Upper lobe of left lung (tissue), 6 donors: ENCODE measurements around the gene CCDC47. TPM values are rescaled to one million over a fixed set of nuclear protein-coding genes. Genes with fewer than 3 reads are reported as not detected.

Experiments used
- ATAC-seq, 2 donors: fragments of 200-7000 bp; cut with Tn5 transposase; one replicate each; pipeline ENCODE4 v1.9.1; 2022; ENCODE audit warnings: mild to moderate bottlenecking in 2 of 2, moderate library complexity in 2 of 2; ENCODE audit not compliant: low FRiP score in 2 of 2
- DNase-seq, 2 donors: peaks; one replicate each; pipeline ENCODE4 v3.0.0-alpha.2; 2019 to 2020
- H3K27ac ChIP-seq, 4 donors: fragments of 200-600 bp; sonication (generic); one replicate each; pipeline ENCODE4 v1.5.1; 2016 to 2019
- H3K27me3 ChIP-seq, 4 donors: fragments of 200-600 bp; sonication (generic); one replicate each; pipeline ENCODE4 v1.5.1; 2017 to 2019
- H3K36me3 ChIP-seq, 4 donors: fragments of 200-600 bp; sonication (generic); one replicate each; pipeline ENCODE4 v1.5.1; 2016 to 2019
- H3K4me1 ChIP-seq, 4 donors: fragments of 200-600 bp; sonication (generic); one replicate each; pipeline ENCODE4 v1.5.1; 2018 to 2019
- H3K4me3 ChIP-seq, 4 donors: fragments of 200-600 bp; sonication (generic); one replicate each; pipeline ENCODE4 v1.5.1; 2017 to 2019; ENCODE audit warnings: mild to moderate bottlenecking in 2 of 4, moderate library complexity in 1 of 4
- H3K9me3 ChIP-seq, 4 donors: fragments of 200-600 bp; sonication (generic); one replicate each; pipeline ENCODE4 v1.5.1; 2018 to 2019
- CTCF ChIP-seq, 6 experiments: fragments of 450-650 bp in 4 of 6; fragments of 200-600 bp in 2 of 6; sonication (generic) in 2 of 6; IDR thresholded peaks; one replicate each; pipeline ENCODE4 v1.5.1; 2016 to 2019; ENCODE audit warnings: antibody characterized with exemption in 6 of 6
- EP300 ChIP-seq, 4 donors: sonication (generic); formaldehyde crosslinking; IDR thresholded peaks; one replicate each; pipeline ENCODE4 v1.5.1; 2017; ENCODE audit warnings: antibody characterized with exemption in 4 of 4, control low read depth in 2 of 4
- POLR2A ChIP-seq, 4 donors: fragments of 450-650 bp; IDR thresholded peaks; one replicate each; pipeline ENCODE4 v1.5.1; 2016 to 2017; ENCODE audit warnings: antibody characterized with exemption in 4 of 4, mild to moderate bottlenecking in 2 of 4
- POLR2AphosphoS5 ChIP-seq, 2 donors: sonication (generic); formaldehyde crosslinking; IDR thresholded peaks; one replicate each; pipeline ENCODE4 v1.5.1; 2017; ENCODE audit warnings: antibody characterized with exemption in 2 of 2
- WGBS, 2 donors: methylation state at CpG; one replicate each; pipeline ENCODE4 v1.1.5; 2017 to 2018; 5-methylcytosine and 5-hydroxymethylcytosine counted together
- total RNA-seq, 6 donors: library from RNA; depleted of rRNA in 4 of 6; stranded (reverse); fragments of >200 nt in 4 of 6; gene quantifications; one replicate each; pipeline versions ENCODE4 v1.1.0 to v1.2.1, GENCODE V29; 2016 to 2021
- donor health status: DM: no; HTN: no; CAD: no; lungs with moderate emphysema.
- donor health status: DM: no; HTN: yes; CAD: no; lungs with severe emphysema.

The CCDC47 gene
- total RNA-seq, 6 donors from 2014 or later: 65.9 to 118 (median 92.9) TPM

DNA sequence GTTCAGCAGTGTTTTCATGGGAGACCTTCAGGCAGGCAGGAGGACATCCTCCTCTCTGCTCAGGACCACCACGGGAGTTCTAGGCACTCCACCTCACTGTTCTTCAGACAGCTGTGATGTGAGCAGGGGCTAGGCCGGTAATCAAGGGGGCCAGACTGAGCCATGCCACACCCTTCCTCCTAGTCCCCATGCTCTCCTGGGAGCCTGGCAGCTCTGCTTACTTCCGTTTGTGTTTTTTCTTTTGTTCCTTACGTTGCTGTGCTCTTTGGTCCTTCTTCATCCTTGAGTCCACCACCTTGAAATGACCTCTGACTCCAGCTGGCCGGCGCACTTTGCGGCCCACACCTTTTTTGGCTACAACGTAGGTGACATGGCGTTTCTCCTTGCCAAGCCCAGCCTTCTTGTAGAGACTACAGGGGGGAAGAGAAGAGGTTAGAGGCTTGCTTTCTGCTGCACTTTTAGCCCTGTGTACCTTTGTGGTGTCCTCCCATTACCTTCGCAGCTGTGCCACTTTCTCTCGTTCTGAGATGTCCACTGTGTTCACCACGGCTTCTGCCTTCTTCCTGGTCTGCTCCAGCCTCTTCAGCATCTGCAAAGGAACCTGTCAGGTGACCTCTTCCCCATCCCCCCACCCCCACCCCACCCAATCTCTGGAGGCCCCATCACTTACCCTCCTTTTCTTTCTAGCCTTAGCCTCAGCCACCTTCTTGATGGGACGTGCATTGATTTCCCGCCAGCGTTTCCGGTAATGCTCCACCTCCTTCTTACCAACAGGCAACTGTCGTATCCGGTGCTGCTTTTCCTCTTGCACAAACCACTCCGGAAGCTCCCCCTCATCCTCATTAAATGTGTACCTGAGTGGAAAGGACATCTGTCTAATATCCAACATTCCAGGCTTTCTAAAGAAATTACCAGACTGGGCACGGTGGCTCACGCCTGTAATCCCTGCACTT lies 46.5 kb upstream of the CCDC47 start:
- H3K27ac ChIP-seq: peak overlapping the region in 3 of 4 donors; percentile 14 to 50 (median 30)

DNA sequence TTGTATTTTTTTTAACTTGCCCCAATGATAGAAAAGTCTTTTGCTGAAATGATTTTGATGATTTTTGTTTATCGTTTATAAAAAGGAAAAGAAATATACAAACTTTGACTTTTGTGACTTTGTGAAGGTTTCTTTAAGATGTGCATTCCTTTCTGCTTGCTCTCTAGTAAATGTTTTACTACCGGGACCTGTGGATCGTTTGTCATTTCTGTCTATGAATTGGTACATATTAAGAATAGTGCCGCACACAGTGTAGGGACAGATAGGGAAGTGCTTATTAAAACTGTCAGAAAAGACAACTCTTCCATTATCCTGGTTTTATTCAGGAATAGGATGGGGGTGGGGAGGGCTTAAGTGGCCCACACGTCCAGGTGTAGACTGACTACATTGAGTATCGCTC lies 45.7 kb upstream of the CCDC47 start:
- H3K27me3 ChIP-seq: no peaks in the 10 kb centered on the region
- H3K4me1 ChIP-seq: peaks cover 0 to 6% (median 2%) of the 10 kb centered on the region in 4 donors
- H3K4me3 ChIP-seq: no peak overlapping the region
- no peak for DNase-seq
- TF ChIP-seq POLR2A (IDR thresholded peaks at IDR 0.05) (no peak), CTCF (IDR thresholded peaks at IDR 0.05) (no peak)
- H3K9me3 ChIP-seq: no peaks in the 10 kb centered on the region
- ATAC-seq: no peak
- H3K36me3 ChIP-seq: peaks cover 55 to 100% (median 92%) of the 10 kb centered on the region in 4 donors
- WGBS, 2 donors: 73 to 77% methylated on average over 6 of the region's 6 CpGs
- peak overlapping the region in 2 of 4 donors; percentile 30 to 50 for H3K27ac ChIP-seq

More for the DNA sequence above, 46.5 kb upstream of the CCDC47 start:
- TF ChIP-seq POLR2A (IDR thresholded peaks at IDR 0.05) (no peak), EP300 (IDR thresholded peaks at IDR 0.05) (no peak), CTCF (IDR thresholded peaks at IDR 0.05) (no peak), POLR2AphosphoS5 (IDR thresholded peaks at IDR 0.05) (no peak)
- no peak for DNase-seq
- Histone ChIP-seq H3K4me1 (peaks cover 0 to 6% (median 2%) of the 10 kb centered on the region in 4 donors), H3K9me3 (no peaks in the 10 kb centered on the region), H3K36me3 (peaks cover 58 to 100% (median 94%) of the 10 kb centered on the region in 4 donors), H3K4me3 (no peak overlapping the region), H3K27me3 (no peaks in the 10 kb centered on the region)
- ATAC-seq: peak in 1 of 2 donors; percentile 38
- WGBS, 2 donors: 66 to 70% methylated on average over 21 of the region's 21 CpGs

- no peaks in the 10 kb centered on the region for H3K9me3 ChIP-seq
- no peak overlapping the region for H3K27ac ChIP-seq
- DNase-seq (no peak), ATAC-seq (no peak)
- no peak for TF ChIP-seq POLR2A (IDR thresholded peaks at IDR 0.05)
- no peak for TF ChIP-seq POLR2AphosphoS5 (IDR thresholded peaks at IDR 0.05)
- no peak for TF ChIP-seq CTCF (IDR thresholded peaks at IDR 0.05)
- TF ChIP-seq EP300 (IDR thresholded peaks at IDR 0.05): no peak
- WGBS, 2 donors: 93 to 96% methylated on average over 25 to 27 of the region's 27 CpGs
- no peak overlapping the region for H3K4me3 ChIP-seq
- peaks cover 0 to 6% (median 2%) of the 10 kb centered on the region in 4 donors for H3K4me1 ChIP-seq
- H3K27me3 ChIP-seq: no peaks in the 10 kb centered on the region
- H3K36me3 ChIP-seq: peaks cover 60 to 100% (median 94%) of the 10 kb centered on the region in 4 donors
Measured at GRCh38 chr17:63817736-63818385, 44.5 kb upstream of the CCDC47 start.

DNA sequence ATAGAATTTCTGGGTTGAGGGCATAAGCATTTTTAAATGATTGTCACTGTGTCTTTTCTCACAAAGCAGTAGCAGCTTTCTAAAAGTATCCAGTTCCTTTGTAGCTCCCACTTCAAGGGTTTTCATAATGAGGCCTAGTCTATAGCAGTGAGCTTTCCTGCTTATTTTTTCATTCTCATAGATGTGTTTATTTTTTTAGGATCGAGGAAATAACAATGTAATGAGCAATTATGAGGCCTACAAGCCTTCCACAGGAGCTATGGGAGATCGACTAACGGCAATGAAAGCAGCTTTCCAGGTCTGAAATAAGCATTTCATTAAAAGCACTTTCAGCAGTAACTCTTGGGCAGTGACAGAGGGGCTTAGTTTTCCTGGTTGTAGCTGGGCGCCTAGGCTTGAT lies 43.3 kb upstream of the CCDC47 start:
- H3K9me3 ChIP-seq: no peaks in the 10 kb centered on the region
- no peak overlapping the region for H3K27ac ChIP-seq
- H3K4me3 ChIP-seq: no peak overlapping the region
- no peak for TF ChIP-seq POLR2AphosphoS5 (IDR thresholded peaks at IDR 0.05)
- no peak for TF ChIP-seq POLR2A (IDR thresholded peaks at IDR 0.05)
- TF ChIP-seq EP300 (IDR thresholded peaks at IDR 0.05): no peak
- TF ChIP-seq CTCF (IDR thresholded peaks at IDR 0.05): no peak
- H3K4me1 ChIP-seq: peaks cover 0 to 6% (median 2%) of the 10 kb centered on the region in 4 donors
- peaks cover 68 to 100% (median 95%) of the 10 kb centered on the region in 4 donors for H3K36me3 ChIP-seq
- DNase-seq (no peak), ATAC-seq (no peak)
- WGBS, 2 donors: 85 to 88% methylated on average over 4 of the region's 4 CpGs
- H3K27me3 ChIP-seq: no peaks in the 10 kb centered on the region
